CD14-positive monocyte (primary cell): Measurements from ENCODE around the gene RAD51D. TPM values are rescaled to one million over a fixed set of nuclear protein-coding genes. Genes with fewer than 3 reads are reported as not detected.

Experiments
- DNase-seq, 3 donors: peaks; one replicate each; pipeline ENCODE4 v3.0.0-alpha.2; 2011 to 2022
- H2AFZ ChIP-seq: 2 replicates; pipeline ENCODE4 v1.6.0; 2012; ENCODE audit warnings: mild to moderate bottlenecking, low read depth, low read length, inconsistent platforms; ENCODE audit not compliant: insufficient read depth, poor library complexity, severe bottlenecking
- H3K27ac ChIP-seq, 2 donors: 1 replicate in 1 of 2; 2 replicates in 1 of 2; pipeline ENCODE4 v1.5.1; 2012 to 2013; ENCODE audit warnings: low read length in 2 of 2, control low read depth in 1 of 2, inconsistent platforms in 1 of 2, low read depth in 1 of 2, mild to moderate bottlenecking in 1 of 2
- H3K27me3 ChIP-seq, 2 donors: one replicate each; pipeline versions ENCODE4 v1.6.0 to v1.6.1; 2011 to 2013; ENCODE audit warnings: low read length in 2 of 2; ENCODE audit not compliant: control insufficient read depth in 2 of 2, insufficient read depth in 2 of 2
- H3K36me3 ChIP-seq, 2 donors: replicated peaks in 1 of 2; 1 replicate in 1 of 2; 2 replicates in 1 of 2; pipeline versions ENCODE4 v1.5.1 to v1.6.1; 2012 to 2013; ENCODE audit warnings: low read length in 2 of 2, control low read depth in 1 of 2, inconsistent platforms in 1 of 2, mild to moderate bottlenecking in 1 of 2; ENCODE audit not compliant: insufficient read depth in 2 of 2, control insufficient read depth in 1 of 2
- H3K4me1 ChIP-seq, 2 donors: 1 replicate in 1 of 2; 2 replicates in 1 of 2; pipeline versions ENCODE4 v1.5.1 to v1.6.1; 2012 to 2013; ENCODE audit warnings: low read length in 2 of 2, control low read depth in 1 of 2, inconsistent platforms in 1 of 2, mild to moderate bottlenecking in 1 of 2, moderate library complexity in 1 of 2; ENCODE audit not compliant: insufficient read depth in 2 of 2, control insufficient read depth in 1 of 2
- H3K4me2 ChIP-seq: replicated peaks from 2 replicates; pipeline ENCODE3; 2012; ENCODE audit warnings: low read length, moderate library complexity, mild to moderate bottlenecking; ENCODE audit not compliant: poor library complexity, severe bottlenecking; ENCODE audit errors: extremely low read depth
- H3K4me3 ChIP-seq, 3 experiments: fragments of 200-600 bp in 1 of 3; sonication (generic) in 1 of 3; replicated peaks in 1 of 3; 1 replicate in 2 of 3; 2 replicates in 1 of 3; pipeline ENCODE4 v1.5.1; 2011 to 2013; ENCODE audit warnings: low read length in 3 of 3, mild to moderate bottlenecking in 3 of 3, control low read depth in 2 of 3, low read depth in 2 of 3, inconsistent platforms in 1 of 3, moderate library complexity in 1 of 3
- H3K79me2 ChIP-seq: 2 replicates; pipeline ENCODE4 v1.6.0; 2012; ENCODE audit warnings: mild to moderate bottlenecking, control low read depth, inconsistent platforms, low read length, moderate library complexity; ENCODE audit not compliant: insufficient read depth
- H3K9ac ChIP-seq: 2 replicates; pipeline ENCODE4 v1.6.0; 2017; ENCODE audit warnings: low read length, mild to moderate bottlenecking; ENCODE audit not compliant: insufficient read depth, poor library complexity, severe bottlenecking
- H3K9me3 ChIP-seq, 2 donors: replicated peaks in 1 of 2; 1 replicate in 1 of 2; 2 replicates in 1 of 2; pipeline versions ENCODE4 v1.5.1 to v1.6.1; 2012 to 2013; ENCODE audit warnings: low read length in 2 of 2, control low read depth in 1 of 2; ENCODE audit not compliant: control insufficient read depth in 1 of 2, insufficient read depth in 1 of 2
- H4K20me1 ChIP-seq: 2 replicates; pipeline ENCODE4 v1.6.0; 2012; ENCODE audit warnings: mild to moderate bottlenecking, low read length, control low read depth, moderate library complexity; ENCODE audit not compliant: insufficient read depth
- H3K27ac Mint-ChIP-seq, 7 donors: one replicate each; pipeline ENCODE4 v1.8.0; 2020; ENCODE audit warnings: mild to moderate bottlenecking in 7 of 7, mixed read lengths in 7 of 7, moderate library complexity in 6 of 7, inconsistent platforms in 2 of 7
- H3K27me3 Mint-ChIP-seq, 3 donors: one replicate each; pipeline ENCODE4 v1.8.0; 2021 to 2022; ENCODE audit warnings: low read depth in 3 of 3, mild to moderate bottlenecking in 3 of 3, mixed read lengths in 3 of 3, moderate library complexity in 3 of 3, inconsistent platforms in 1 of 3
- H3K36me3 Mint-ChIP-seq, 2 donors: one replicate each; pipeline ENCODE4 v1.8.0; 2020; ENCODE audit warnings: mixed read lengths in 2 of 2, inconsistent platforms in 1 of 2, mild to moderate bottlenecking in 1 of 2
- H3K4me1 Mint-ChIP-seq: one replicate; pipeline ENCODE4 v1.8.0; 2020; ENCODE audit warnings: mild to moderate bottlenecking, mixed read lengths
- H3K4me3 Mint-ChIP-seq, 2 donors: one replicate each; pipeline ENCODE4 v1.8.0; 2020; ENCODE audit warnings: mild to moderate bottlenecking in 2 of 2, mixed read lengths in 2 of 2, moderate library complexity in 1 of 2
- H3K9me3 Mint-ChIP-seq, 7 donors: one replicate each; pipeline ENCODE4 v1.8.0; 2020 to 2022; ENCODE audit warnings: mixed read lengths in 7 of 7, mild to moderate bottlenecking in 6 of 7, moderate library complexity in 6 of 7, inconsistent platforms in 2 of 7
- WGBS: methylation state at CpG from one replicate; pipeline ENCODE4 v1.1.5; 2013; ENCODE audit warnings: missing lambda C conversion rate; ENCODE audit not compliant: insufficient coverage; 5-methylcytosine and 5-hydroxymethylcytosine counted together
- intact Hi-C, 2 donors: fragments of 100-400 bp; cut with micrococcal nuclease; formaldehyde crosslinking; loops; one replicate each; pipeline versions ENCODE4 v1.15.0 to v1.15.1; 2023
- polyA plus RNA-seq, 3 donors: library from polyadenylated mRNA; depleted of rRNA in 1 of 3; unstranded in 2 of 3; stranded (reverse) in 1 of 3; fragments of 300-500 nt in 2 of 3; fragments of >200 nt in 1 of 3; fragmentation: Illumina TruSeq in 2 of 3; gene quantifications; 1 replicate in 2 of 3; 2 replicates in 1 of 3; pipeline ENCODE4 v1.2.3, GENCODE V29; 2012 to 2021
- TF ChIP-seq, protein P1 (sequence below): fragments of 200-600 bp; IDR thresholded peaks from one replicate; pipeline ENCODE4 v1.8.0; 2022; ENCODE audit warnings: antibody characterized with exemption, mild to moderate bottlenecking

Gene RAD51D
- polyA plus RNA-seq, 3 donors = 4.4 to 6.9 (median 5.8) TPM

DNA sequence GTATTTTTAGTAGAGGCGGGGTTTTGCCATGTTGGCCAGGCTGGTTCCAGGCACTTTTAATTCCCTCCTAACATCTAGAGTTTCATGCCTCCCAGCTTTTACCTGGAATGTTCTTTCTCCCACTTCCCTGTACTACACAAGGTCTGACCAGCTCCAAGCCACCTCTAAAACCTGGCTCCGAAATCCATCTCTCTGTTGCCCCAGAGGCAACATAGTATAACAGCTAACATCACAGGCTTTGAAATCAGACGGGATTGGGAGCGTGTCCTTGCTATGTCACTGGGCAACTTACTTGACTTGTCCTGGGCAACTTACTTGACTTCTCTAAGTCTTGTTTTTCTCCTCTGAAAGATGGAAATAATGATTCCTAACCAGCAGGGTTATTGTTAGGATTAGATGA is 43.1 kb upstream of the RAD51D start:
- H3K27me3 Mint-ChIP-seq = peaks cover 5 to 9% (median 8%) of the 10 kb centered on the region in 3 donors
- no peak overlapping the region for H3K27ac ChIP-seq

DNA sequence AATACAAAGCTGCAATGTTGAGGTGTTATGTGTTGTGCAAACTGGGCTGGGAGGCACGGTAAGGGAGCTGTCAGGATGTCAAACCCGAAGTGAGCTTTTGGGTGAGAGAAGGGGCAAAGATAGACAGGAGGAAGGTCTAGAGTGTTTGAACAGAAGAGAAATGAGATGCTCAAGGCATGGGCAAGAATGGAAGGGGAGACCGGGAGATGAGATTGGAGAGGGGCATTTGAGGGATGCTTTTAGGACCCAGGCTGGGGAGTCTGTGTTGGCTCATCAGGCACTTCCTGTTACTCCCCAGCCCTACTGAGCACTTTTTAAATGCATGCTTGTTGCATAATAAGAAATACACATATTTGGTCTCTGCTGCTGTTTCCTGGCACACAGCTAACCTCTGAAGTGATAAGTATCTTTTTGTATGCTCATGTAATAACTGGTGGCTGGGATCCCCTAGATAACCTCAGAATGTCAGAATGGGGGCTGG is 41.7 kb upstream of the RAD51D start:
- Mint-ChIP-seq H3K27me3 (peaks cover 4 to 8% (median 7%) of the 10 kb centered on the region in 3 donors), H3K36me3 (no peaks in the 10 kb centered on the region), H3K9me3 (peaks cover 0 to 2% (median 0%) of the 10 kb centered on the region in 7 donors), H3K27ac (no peak overlapping the region), H3K4me1 (peaks cover 13% of the 10 kb centered on the region), H3K4me3 (no peak overlapping the region)
- Histone ChIP-seq H3K36me3 (no peaks in the 10 kb centered on the region), H3K27me3 (no peaks in the 10 kb centered on the region), H3K4me3 (no peak overlapping the region), H2AFZ (no peak overlapping the region), H3K79me2 (no peaks in the 10 kb centered on the region), H3K27ac (no peak overlapping the region), H3K9me3 (no peaks in the 10 kb centered on the region), H3K4me1 (peaks cover 4 to 8% of the 10 kb centered on the region in 2 donors), H4K20me1 (no peaks in the 10 kb centered on the region), H3K9ac (no peak overlapping the region), H3K4me2 (no peak overlapping the region)
- intact Hi-C loops = loop anchor here in 1 of 2 donors (10.0 kb wide), 1 partner anchor 583 kb away; no protein-coding TSS in a partner anchor
- WGBS = 28% methylated on average over 3 of the region's 3 CpGs
- DNase-seq = peak in 1 of 3 donors; percentile 3
- TF ChIP-seq, protein P1, sequence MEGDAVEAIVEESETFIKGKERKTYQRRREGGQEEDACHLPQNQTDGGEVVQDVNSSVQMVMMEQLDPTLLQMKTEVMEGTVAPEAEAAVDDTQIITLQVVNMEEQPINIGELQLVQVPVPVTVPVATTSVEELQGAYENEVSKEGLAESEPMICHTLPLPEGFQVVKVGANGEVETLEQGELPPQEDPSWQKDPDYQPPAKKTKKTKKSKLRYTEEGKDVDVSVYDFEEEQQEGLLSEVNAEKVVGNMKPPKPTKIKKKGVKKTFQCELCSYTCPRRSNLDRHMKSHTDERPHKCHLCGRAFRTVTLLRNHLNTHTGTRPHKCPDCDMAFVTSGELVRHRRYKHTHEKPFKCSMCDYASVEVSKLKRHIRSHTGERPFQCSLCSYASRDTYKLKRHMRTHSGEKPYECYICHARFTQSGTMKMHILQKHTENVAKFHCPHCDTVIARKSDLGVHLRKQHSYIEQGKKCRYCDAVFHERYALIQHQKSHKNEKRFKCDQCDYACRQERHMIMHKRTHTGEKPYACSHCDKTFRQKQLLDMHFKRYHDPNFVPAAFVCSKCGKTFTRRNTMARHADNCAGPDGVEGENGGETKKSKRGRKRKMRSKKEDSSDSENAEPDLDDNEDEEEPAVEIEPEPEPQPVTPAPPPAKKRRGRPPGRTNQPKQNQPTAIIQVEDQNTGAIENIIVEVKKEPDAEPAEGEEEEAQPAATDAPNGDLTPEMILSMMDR = no peak

More for the DNA sequence above, 43.1 kb upstream of the RAD51D start:
- H3K9me3 Mint-ChIP-seq = peaks cover 0 to 2% (median 0%) of the 10 kb centered on the region in 7 donors
- H3K9ac ChIP-seq = no peak overlapping the region
- no peak overlapping the region for H3K4me2 ChIP-seq
- no peak for DNase-seq
- no peak overlapping the region for H3K4me3 ChIP-seq
- no peak overlapping the region for H3K4me3 Mint-ChIP-seq
- H3K4me1 ChIP-seq = peaks cover 4 to 8% of the 10 kb centered on the region in 2 donors
- no peak overlapping the region for H3K27ac Mint-ChIP-seq
- H3K36me3 Mint-ChIP-seq = no peaks in the 10 kb centered on the region
- H3K36me3 ChIP-seq = no peaks in the 10 kb centered on the region
- no peaks in the 10 kb centered on the region for H3K79me2 ChIP-seq
- intact Hi-C loops = loop anchor here in 1 of 2 donors (10.0 kb wide), 1 partner anchor 582 kb away; no protein-coding TSS in a partner anchor
- no peaks in the 10 kb centered on the region for H3K9me3 ChIP-seq
- peaks cover 13% of the 10 kb centered on the region for H3K4me1 Mint-ChIP-seq
- no peaks in the 10 kb centered on the region for H3K27me3 ChIP-seq
- TF ChIP-seq, protein P1 = no peak
- 100% methylated on average over 1 of the region's 4 CpGs for WGBS
- H2AFZ ChIP-seq = no peak overlapping the region
- H4K20me1 ChIP-seq = no peaks in the 10 kb centered on the region
